HepG2 (cell line): ENCODE measurements around the gene PLXNA4.

ENCODE experiments used
- POLR2A ChIP-seq, 2 experiments: IDR thresholded peaks; 2 replicates each; pipeline ENCODE4 v1.6.1; 2011; ENCODE audit warnings: low read depth in 2 of 2, low read length in 2 of 2, mild to moderate bottlenecking in 1 of 2, moderate library complexity in 1 of 2; ENCODE audit not compliant: insufficient read depth in 1 of 2
- SAFB2 ChIP-seq: sonication (generic); formaldehyde crosslinking; IDR thresholded peaks from 2 replicates; pipeline ENCODE4 v1.5.1; 2020; ENCODE audit warnings: missing genetic modification reagents, low read depth, mild to moderate bottlenecking, borderline replicate concordance
- ZNF781 ChIP-seq: sonication (generic); formaldehyde crosslinking; IDR thresholded peaks from 2 replicates; pipeline ENCODE4 v1.5.1; 2020; ENCODE audit warnings: borderline replicate concordance, mild to moderate bottlenecking, missing genetic modification reagents; ENCODE audit errors: not compliant biosample characterization
- TF ChIP-seq, protein P1 (sequence below), 2 experiments: IDR thresholded peaks; 2 replicates each; pipeline ENCODE4 v1.6.1; 2011 to 2012; ENCODE audit warnings: low read length in 2 of 2, borderline replicate concordance in 1 of 2, low read depth in 1 of 2, mild to moderate bottlenecking in 1 of 2, moderate library complexity in 1 of 2

DNA sequence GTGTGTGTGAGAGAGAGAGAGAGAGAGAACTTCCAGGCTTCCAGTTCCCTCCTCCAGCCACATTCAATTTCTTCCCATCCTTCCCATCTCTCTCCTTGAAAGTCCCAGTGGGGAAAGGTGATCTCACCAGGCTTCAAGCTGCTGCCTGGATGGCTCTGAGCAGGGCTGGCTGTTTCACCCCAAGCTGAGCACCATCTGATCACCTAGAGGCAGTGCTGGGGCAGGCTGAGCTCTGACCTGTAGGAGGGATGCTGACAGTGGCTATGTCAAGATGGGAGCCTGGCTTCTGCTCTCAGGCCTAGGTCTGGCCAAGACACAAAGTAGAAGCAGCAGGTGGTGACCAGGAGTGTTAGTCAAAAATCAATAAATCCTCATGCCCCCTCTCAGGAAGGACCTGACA is 370.8 kb downstream of the PLXNA4 start:
- no peak for TF ChIP-seq ZNF781 (CRISPR knock-in tag)
- no peak for TF ChIP-seq POLR2A (IDR thresholded peaks at IDR 0.05; ENCODE audit: insufficient read depth in 1 of 2, low read depth in 2 of 2, low read length in 2 of 2)
- TF ChIP-seq, protein P1, sequence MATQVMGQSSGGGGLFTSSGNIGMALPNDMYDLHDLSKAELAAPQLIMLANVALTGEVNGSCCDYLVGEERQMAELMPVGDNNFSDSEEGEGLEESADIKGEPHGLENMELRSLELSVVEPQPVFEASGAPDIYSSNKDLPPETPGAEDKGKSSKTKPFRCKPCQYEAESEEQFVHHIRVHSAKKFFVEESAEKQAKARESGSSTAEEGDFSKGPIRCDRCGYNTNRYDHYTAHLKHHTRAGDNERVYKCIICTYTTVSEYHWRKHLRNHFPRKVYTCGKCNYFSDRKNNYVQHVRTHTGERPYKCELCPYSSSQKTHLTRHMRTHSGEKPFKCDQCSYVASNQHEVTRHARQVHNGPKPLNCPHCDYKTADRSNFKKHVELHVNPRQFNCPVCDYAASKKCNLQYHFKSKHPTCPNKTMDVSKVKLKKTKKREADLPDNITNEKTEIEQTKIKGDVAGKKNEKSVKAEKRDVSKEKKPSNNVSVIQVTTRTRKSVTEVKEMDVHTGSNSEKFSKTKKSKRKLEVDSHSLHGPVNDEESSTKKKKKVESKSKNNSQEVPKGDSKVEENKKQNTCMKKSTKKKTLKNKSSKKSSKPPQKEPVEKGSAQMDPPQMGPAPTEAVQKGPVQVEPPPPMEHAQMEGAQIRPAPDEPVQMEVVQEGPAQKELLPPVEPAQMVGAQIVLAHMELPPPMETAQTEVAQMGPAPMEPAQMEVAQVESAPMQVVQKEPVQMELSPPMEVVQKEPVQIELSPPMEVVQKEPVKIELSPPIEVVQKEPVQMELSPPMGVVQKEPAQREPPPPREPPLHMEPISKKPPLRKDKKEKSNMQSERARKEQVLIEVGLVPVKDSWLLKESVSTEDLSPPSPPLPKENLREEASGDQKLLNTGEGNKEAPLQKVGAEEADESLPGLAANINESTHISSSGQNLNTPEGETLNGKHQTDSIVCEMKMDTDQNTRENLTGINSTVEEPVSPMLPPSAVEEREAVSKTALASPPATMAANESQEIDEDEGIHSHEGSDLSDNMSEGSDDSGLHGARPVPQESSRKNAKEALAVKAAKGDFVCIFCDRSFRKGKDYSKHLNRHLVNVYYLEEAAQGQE (IDR thresholded peaks at IDR 0.05; ENCODE audit: borderline replicate concordance in 1 of 2, low read depth in 1 of 2, low read length in 2 of 2) = no peak
- TF ChIP-seq SAFB2 (CRISPR knock-in tag) = no peak
